CD8-positive, alpha-beta memory T cell (primary cell): ENCODE results near the gene DHX16. TPM values are rescaled to one million over a fixed set of nuclear protein-coding genes. Genes with fewer than 3 reads are reported as not detected.

ENCODE experiments used
- CTCF ChIA-PET: fragments of 350-600 bp; sonication (Branson Sonifier 250); formaldehyde crosslinking; loops from one replicate; lab custom pipeline; 2021; ENCODE audit warnings: antibody characterized with exemption; lab: Charles Lee
- POLR2A ChIA-PET: fragments of 350-600 bp; sonication (Branson Sonifier 250); formaldehyde crosslinking; loops from one replicate; lab custom pipeline; 2021; ENCODE audit warnings: antibody characterized with exemption; lab: Charles Lee
- DNase-seq, 5 donors: peaks; one replicate each; pipeline versions ENCODE4 v3.0.0 to v3.0.0-alpha.2; 2020 to 2022; ENCODE audit warnings: mixed read lengths in 1 of 5
- H3K27ac ChIP-seq: one replicate; pipeline ENCODE4 v1.7.0; 2013; ENCODE audit warnings: low read depth, mild to moderate bottlenecking, low read length, moderate library complexity
- H3K27me3 ChIP-seq: 2 replicates; pipeline ENCODE4 v1.7.0; 2013; ENCODE audit warnings: low read length, mild to moderate bottlenecking; ENCODE audit not compliant: insufficient read depth, poor library complexity, severe bottlenecking
- H3K36me3 ChIP-seq: 2 replicates; pipeline ENCODE4 v1.7.0; 2013; ENCODE audit warnings: mild to moderate bottlenecking, low read length, moderate library complexity; ENCODE audit not compliant: insufficient read depth
- H3K4me1 ChIP-seq: 2 replicates; pipeline ENCODE4 v1.7.0; 2013; ENCODE audit warnings: mild to moderate bottlenecking, low read length, moderate library complexity; ENCODE audit not compliant: insufficient read depth
- H3K4me3 ChIP-seq: 2 replicates; pipeline ENCODE4 v1.7.0; 2013; ENCODE audit warnings: mild to moderate bottlenecking, low read length
- H3K9me3 ChIP-seq: 2 replicates; pipeline ENCODE4 v1.7.0; 2013; ENCODE audit warnings: mild to moderate bottlenecking, low read length
- H3K27ac Mint-ChIP-seq, 8 donors: one replicate each; pipeline ENCODE4 v1.8.0; 2020 to 2021; ENCODE audit warnings: mixed read lengths in 8 of 8, mild to moderate bottlenecking in 6 of 8, inconsistent platforms in 3 of 8, moderate library complexity in 3 of 8
- H3K27me3 Mint-ChIP-seq, 2 donors: one replicate each; pipeline ENCODE4 v1.8.0; 2020 to 2021; ENCODE audit warnings: mixed read lengths in 2 of 2, mild to moderate bottlenecking in 1 of 2, moderate library complexity in 1 of 2
- H3K36me3 Mint-ChIP-seq, 3 donors: one replicate each; pipeline ENCODE4 v1.8.0; 2020 to 2021; ENCODE audit warnings: mixed read lengths in 3 of 3, inconsistent platforms in 1 of 3, mild to moderate bottlenecking in 1 of 3
- H3K4me1 Mint-ChIP-seq, 3 donors: one replicate each; pipeline ENCODE4 v1.8.0; 2020 to 2021; ENCODE audit warnings: mixed read lengths in 3 of 3, inconsistent platforms in 1 of 3, mild to moderate bottlenecking in 1 of 3
- H3K4me3 Mint-ChIP-seq, 7 donors: one replicate each; pipeline ENCODE4 v1.8.0; 2020 to 2021; ENCODE audit warnings: mixed read lengths in 7 of 7, mild to moderate bottlenecking in 6 of 7, moderate library complexity in 4 of 7, inconsistent platforms in 2 of 7
- H3K9me3 Mint-ChIP-seq, 5 donors: one replicate each; pipeline ENCODE4 v1.8.0; 2020 to 2022; ENCODE audit warnings: mixed read lengths in 5 of 5, mild to moderate bottlenecking in 3 of 5, moderate library complexity in 2 of 5, inconsistent platforms in 1 of 5
- polyA plus RNA-seq: library from polyadenylated mRNA; unstranded; fragments of 300-500 nt; fragmentation: Illumina TruSeq; gene quantifications from one replicate; pipeline ENCODE4 v1.2.3, GENCODE V29; 2021
- total RNA-seq, 2 experiments: library from RNA; stranded (reverse); gene quantifications; one replicate each; pipeline ENCODE4 v1.2.3, GENCODE V29; 2021

DHX16 gene
- total and polyA plus RNA-seq, 3 experiments from 2014 or later = 31.0 to 49.1 (median 47.5) TPM

- Mint-ChIP-seq H3K9me3 (no peaks in the 10 kb centered on the region), H3K4me3 (peak overlapping the region; percentile 95 to 100 (median 99)), H3K27me3 (no peaks in the 10 kb centered on the region), H3K27ac (peak overlapping the region; percentile 96 to 100 (median 99)), H3K36me3 (peaks cover 9 to 75% (median 15%) of the 10 kb centered on the region in 3 donors), H3K4me1 (peaks cover 43 to 58% (median 43%) of the 10 kb centered on the region in 3 donors)
- Histone ChIP-seq H3K4me1 (peaks cover 46% of the 10 kb centered on the region), H3K9me3 (no peaks in the 10 kb centered on the region), H3K4me3 (peak overlapping the region; percentile 92), H3K27me3 (no peaks in the 10 kb centered on the region), H3K36me3 (peaks cover 12% of the 10 kb centered on the region), H3K27ac (peak overlapping the region; percentile 90)
- no peak for DNase-seq
- ChIA-PET POLR2A (interaction anchor here (0.6 to 8.1 kb wide), 5 partner anchors 34 to 201 kb away, joined by 3 to 142 read pairs (median 3); partner anchors contain the start of genes DDR1, MDC1 and TUBB), CTCF (interaction anchor here (2.3 to 17.6 kb wide), 3 partner anchors 10 to 53 kb away, joined by 7 to 697 read pairs (median 15); partner anchors contain the start of genes DHX16, MDC1 and TUBB)
Measured at GRCh38 chr6:30683183-30683979, 10.6 kb upstream of the DHX16 start.

DNA sequence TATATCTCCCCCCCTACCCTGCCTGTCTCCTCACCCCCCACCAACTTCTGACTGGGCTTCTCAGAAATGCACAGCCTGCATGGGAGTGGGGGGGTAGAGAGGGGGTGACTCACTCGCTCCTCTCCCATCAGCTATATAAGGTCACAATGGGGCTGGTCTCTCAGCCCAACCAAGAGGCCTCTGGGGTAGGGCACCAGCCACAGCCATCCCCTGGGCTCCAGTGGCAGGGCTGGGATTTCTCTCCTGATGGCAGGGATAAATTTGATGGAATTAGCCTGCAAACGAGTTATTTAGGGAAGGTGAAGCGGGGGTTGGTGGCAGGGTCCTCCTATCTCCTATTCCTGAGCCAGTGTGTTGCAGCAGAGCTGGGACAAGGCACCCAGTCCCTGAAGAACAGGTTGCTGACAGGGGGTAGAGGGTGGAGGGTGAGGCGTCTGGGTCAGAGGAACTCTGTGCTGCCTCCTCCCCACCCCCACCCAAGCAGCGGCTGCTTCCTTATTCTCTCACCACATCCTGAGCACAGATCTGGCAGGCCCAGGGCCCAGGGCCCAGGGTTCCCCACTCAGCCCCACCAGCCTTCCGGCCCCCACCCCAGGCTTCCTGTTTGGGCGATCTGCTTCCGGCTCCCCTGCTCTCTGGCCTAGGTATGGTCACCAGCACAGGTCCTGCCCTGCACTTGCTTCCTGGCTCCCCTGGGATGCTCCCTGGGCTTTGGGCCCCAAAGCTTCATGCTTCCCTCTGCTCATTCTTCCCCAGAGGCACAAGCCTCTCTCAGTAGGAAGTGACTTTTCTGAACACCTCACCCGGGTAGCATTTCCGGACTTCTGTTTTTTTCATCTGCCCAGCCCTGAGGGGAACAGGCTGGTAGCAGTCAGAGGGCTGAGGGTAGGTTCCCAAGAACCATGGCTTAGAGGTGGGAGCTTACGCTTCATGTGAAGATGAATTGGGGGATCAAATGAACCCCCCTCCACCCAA is 9.6 kb upstream of the DHX16 start:
- peak overlapping the region; percentile 92 for H3K4me3 ChIP-seq
- H3K27ac ChIP-seq = peak overlapping the region; percentile 90
- ChIA-PET CTCF (interaction anchor here (0.6 to 17.6 kb wide), 6 partner anchors 9 to 209 kb away, joined by 3 to 697 read pairs (median 6); partner anchors contain the start of genes DHX16, MDC1 and TUBB), POLR2A (interaction anchor here (0.5 to 8.1 kb wide), 11 partner anchors 9 to 202 kb away, joined by 3 to 142 read pairs (median 3); partner anchors contain the start of genes DDR1, MDC1, NRM and TUBB)
- Mint-ChIP-seq H3K9me3 (no peaks in the 10 kb centered on the region), H3K27ac (peak overlapping the region; percentile 96 to 100 (median 99)), H3K4me3 (peak overlapping the region; percentile 95 to 100 (median 99)), H3K27me3 (no peaks in the 10 kb centered on the region), H3K36me3 (peaks cover 9 to 81% (median 15%) of the 10 kb centered on the region in 3 donors), H3K4me1 (peaks cover 35 to 48% (median 37%) of the 10 kb centered on the region in 3 donors)
- peak; percentile 83 to 93 (median 88) for DNase-seq
- H3K36me3 ChIP-seq = peaks cover 13% of the 10 kb centered on the region
- peaks cover 38% of the 10 kb centered on the region for H3K4me1 ChIP-seq
- H3K9me3 ChIP-seq = no peaks in the 10 kb centered on the region
- H3K27me3 ChIP-seq = no peaks in the 10 kb centered on the region

- peaks cover 20% of the 10 kb centered on the region for H3K36me3 ChIP-seq
- CTCF ChIA-PET = interaction anchor here (0.8 to 17.6 kb wide), 8 partner anchors 9 to 196 kb away, joined by 3 to 697 read pairs (median 6); partner anchors contain the start of genes DHX16, MDC1 and TUBB
- peak overlapping the region; percentile 95 to 100 (median 99) for H3K4me3 Mint-ChIP-seq
Measured at GRCh38 chr6:30681766-30682142, 8.9 kb upstream of the DHX16 start.

GRCh38 chr6:30679765-30680535 is 7.1 kb upstream of the DHX16 start:
- peaks cover 30% of the 10 kb centered on the region for H3K36me3 ChIP-seq
- POLR2A ChIA-PET = interaction anchor here (0.7 to 8.1 kb wide), 7 partner anchors 19 to 115 kb away, joined by 3 to 142 read pairs (median 6); partner anchors contain the start of genes MDC1 and TUBB
- H3K9me3 ChIP-seq = no peaks in the 10 kb centered on the region
- Mint-ChIP-seq H3K9me3 (no peaks in the 10 kb centered on the region), H3K4me1 (peaks cover 42 to 51% (median 44%) of the 10 kb centered on the region in 3 donors), H3K4me3 (peak overlapping the region; percentile 95 to 100 (median 99)), H3K27ac (peak overlapping the region; percentile 80 to 100 (median 99)), H3K36me3 (peaks cover 16 to 81% (median 23%) of the 10 kb centered on the region in 3 donors), H3K27me3 (no peaks in the 10 kb centered on the region)
- peak overlapping the region; percentile 92 for H3K4me3 ChIP-seq
- H3K27ac ChIP-seq = peak overlapping the region; percentile 53
- CTCF ChIA-PET = interaction anchor here (0.7 to 17.6 kb wide), 28 partner anchors 8 to 400 kb away, joined by 3 to 697 read pairs (median 5); partner anchors contain the start of genes MDC1, MRPS18B, NRM and TUBB
- H3K4me1 ChIP-seq = peaks cover 38% of the 10 kb centered on the region
- DNase-seq = no peak
- no peaks in the 10 kb centered on the region for H3K27me3 ChIP-seq

More at GRCh38 chr6:30681766-30682142, 8.9 kb upstream of the DHX16 start:
- Histone ChIP-seq H3K27ac (peak overlapping the region; percentile 90), H3K4me3 (peak overlapping the region; percentile 92), H3K4me1 (peaks cover 38% of the 10 kb centered on the region), H3K9me3 (no peaks in the 10 kb centered on the region), H3K27me3 (no peaks in the 10 kb centered on the region)
- POLR2A ChIA-PET = interaction anchor here (0.6 to 8.1 kb wide), 9 partner anchors 9 to 202 kb away, joined by 3 to 142 read pairs (median 4); partner anchors contain the start of genes DDR1, MDC1, MRPS18B and NRM
- H3K4me1 Mint-ChIP-seq = peaks cover 35 to 46% (median 37%) of the 10 kb centered on the region in 3 donors
- H3K9me3 Mint-ChIP-seq = no peaks in the 10 kb centered on the region
- DNase-seq = no peak
- H3K36me3 Mint-ChIP-seq = peaks cover 9 to 86% (median 15%) of the 10 kb centered on the region in 3 donors
- peak overlapping the region; percentile 96 to 100 (median 99) for H3K27ac Mint-ChIP-seq
- H3K27me3 Mint-ChIP-seq = no peaks in the 10 kb centered on the region

DNA sequence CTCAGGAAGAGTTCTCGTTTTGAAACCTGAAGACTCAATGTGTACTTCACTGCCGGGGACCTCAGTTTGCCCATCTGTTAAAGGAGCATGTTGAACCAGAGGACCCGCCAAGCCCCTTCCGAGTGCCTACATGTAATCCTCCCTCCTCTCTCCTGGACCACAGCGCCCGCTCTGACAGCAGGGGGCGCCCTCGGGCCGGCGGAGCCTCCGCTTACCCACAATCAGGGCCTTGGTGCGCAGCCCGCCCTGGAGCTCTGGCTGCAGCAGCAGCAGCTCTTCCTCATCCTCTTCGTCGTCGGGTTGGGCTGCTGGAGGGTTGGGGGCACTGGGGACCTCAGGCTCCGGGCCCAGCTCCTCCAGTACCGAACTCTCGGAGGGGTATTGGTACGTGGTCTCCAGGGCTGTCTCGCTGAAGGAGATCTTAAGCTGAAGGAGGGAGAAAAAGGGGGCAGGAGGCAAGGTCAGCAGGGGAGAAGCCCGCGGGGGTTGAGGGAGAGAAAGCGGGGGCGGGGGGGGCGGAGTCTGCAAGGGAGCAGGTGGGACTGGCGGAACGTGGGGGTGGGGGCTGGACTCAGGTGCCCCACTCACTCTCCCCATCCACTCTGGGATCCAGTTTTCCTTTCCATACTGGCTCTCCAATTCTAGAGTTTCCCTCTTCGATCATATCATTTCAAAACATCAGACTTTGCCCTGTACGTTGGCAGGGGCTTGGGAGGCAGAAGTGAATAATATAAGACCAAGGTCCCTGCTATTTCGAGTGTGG is 6.3 kb upstream of the DHX16 start:
- Histone ChIP-seq H3K36me3 (peaks cover 30% of the 10 kb centered on the region), H3K4me1 (peaks cover 38% of the 10 kb centered on the region), H3K4me3 (peak overlapping the region; percentile 92), H3K27ac (peak overlapping the region; percentile 53), H3K27me3 (no peaks in the 10 kb centered on the region), H3K9me3 (no peaks in the 10 kb centered on the region)
- H3K36me3 Mint-ChIP-seq = peaks cover 16 to 75% (median 22%) of the 10 kb centered on the region in 3 donors
- no peaks in the 10 kb centered on the region for H3K9me3 Mint-ChIP-seq
- H3K4me1 Mint-ChIP-seq = peaks cover 42 to 51% (median 44%) of the 10 kb centered on the region in 3 donors
- H3K27ac Mint-ChIP-seq = peak overlapping the region; percentile 80 to 100 (median 99)
- CTCF ChIA-PET = interaction anchor here (0.5 to 17.6 kb wide), 56 partner anchors 9 to 400 kb away, joined by 3 to 697 read pairs (median 4); partner anchors contain the start of genes IER3, MDC1, MRPS18B and NRM
- H3K27me3 Mint-ChIP-seq = no peaks in the 10 kb centered on the region
- DNase-seq = peak; percentile 86 to 93 (median 90)
- POLR2A ChIA-PET = interaction anchor here (0.6 to 8.1 kb wide), 9 partner anchors 9 to 137 kb away, joined by 3 to 142 read pairs (median 6); partner anchors contain the start of genes MDC1 and TUBB
- peak overlapping the region; percentile 95 to 100 (median 99) for H3K4me3 Mint-ChIP-seq

- no peaks in the 10 kb centered on the region for H3K9me3 ChIP-seq
- peaks cover 43 to 50% (median 49%) of the 10 kb centered on the region in 3 donors for H3K4me1 Mint-ChIP-seq
- H3K27me3 ChIP-seq = no peaks in the 10 kb centered on the region
- no peaks in the 10 kb centered on the region for H3K9me3 Mint-ChIP-seq
- peaks cover 40% of the 10 kb centered on the region for H3K4me1 ChIP-seq
- ChIA-PET CTCF (interaction anchor here (1.5 to 17.6 kb wide), 3 partner anchors 27 to 135 kb away, joined by 4 to 697 read pairs (median 21); partner anchors contain the start of genes MDC1 and TUBB), POLR2A (interaction anchor here (1.0 kb wide), 1 partner anchor 45 kb away, joined by 4 read pairs; no protein-coding TSS in a partner anchor)
- peaks cover 30% of the 10 kb centered on the region for H3K36me3 ChIP-seq
- no peak overlapping the region for H3K27ac ChIP-seq
- no peak for DNase-seq
- peak overlapping the region in 2 of 7 donors; percentile 68 to 69 for H3K4me3 Mint-ChIP-seq
- peak overlapping the region in 5 of 8 donors; percentile 47 to 83 (median 77) for H3K27ac Mint-ChIP-seq
- H3K27me3 Mint-ChIP-seq = no peaks in the 10 kb centered on the region
- H3K4me3 ChIP-seq = no peak overlapping the region
- peaks cover 12 to 60% (median 14%) of the 10 kb centered on the region in 3 donors for H3K36me3 Mint-ChIP-seq
Measured at GRCh38 chr6:30676660-30677285, 4.0 kb upstream of the DHX16 start.
